SK-N-SH (cell line): ENCODE results near the gene DDX31.

Experiments used
- EZH2phosphoT487 ChIP-seq: fragments of 200-600 bp; sonication (generic); IDR thresholded peaks from 2 replicates; pipeline ENCODE4 v1.6.1; 2017; ENCODE audit warnings: low read depth, mixed run types, mild to moderate bottlenecking, antibody characterized with exemption, moderate library complexity, borderline replicate concordance
- POLR2AphosphoS5 ChIP-seq: IDR thresholded peaks from 2 replicates; pipeline ENCODE4 v1.6.1; 2012; ENCODE audit warnings: low read depth, low read length

DNA sequence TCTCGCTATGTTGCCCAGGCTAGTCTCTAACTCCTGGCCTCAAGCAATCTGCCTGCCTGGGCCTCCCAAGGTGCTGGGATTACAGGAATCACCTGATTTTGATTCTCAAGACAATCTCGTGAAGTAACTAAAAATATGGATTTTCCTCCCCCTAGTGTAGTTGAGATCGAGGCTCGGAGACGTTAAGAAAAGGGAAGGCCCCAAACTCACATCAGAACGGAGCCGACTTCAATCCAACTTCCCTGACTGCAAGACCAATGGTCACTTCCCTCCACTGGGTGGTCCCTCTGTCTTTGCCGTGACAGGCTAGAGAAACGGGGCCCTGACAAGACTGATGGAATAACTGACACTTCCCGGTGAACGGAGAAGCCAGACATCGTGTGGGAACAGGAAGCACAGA lies 59.1 kb downstream of the DDX31 start:
- no peak for TF ChIP-seq POLR2AphosphoS5
- TF ChIP-seq EZH2phosphoT487: no peak
